ENCODE measurements around the gene ADAM17. TPM values are rescaled to one million over a fixed set of nuclear protein-coding genes. Genes with fewer than 3 reads are reported as not detected.

ADAM17 gene
- total RNA-seq, 2 experiments from 2014 or later, result 14.2 to 15.9 TPM

DNA sequence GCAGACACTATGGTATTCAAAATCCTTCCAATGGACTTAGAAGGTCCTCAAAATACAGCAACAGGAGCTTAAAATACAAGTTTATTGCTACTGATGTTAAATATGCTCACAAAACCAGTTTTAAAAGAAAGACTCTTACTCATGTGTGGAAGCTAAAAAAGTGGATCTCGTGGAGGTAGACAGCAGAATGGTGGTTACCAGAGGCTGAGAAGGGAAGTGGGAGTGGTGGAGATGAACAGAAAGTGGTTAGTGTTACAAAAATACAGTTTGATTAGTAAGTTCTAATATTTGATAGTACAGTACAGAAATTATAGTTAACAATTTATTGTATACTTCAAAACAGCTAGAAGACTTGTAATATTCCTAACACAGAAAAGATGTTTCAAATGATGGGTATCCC is 12.1 kb downstream of the ADAM17 start:
- no peak overlapping the region for H3K4me3 Mint-ChIP-seq
- H3K4me1 Mint-ChIP-seq (ENCODE audit: low read depth), result peaks cover 52% of the 10 kb centered on the region
- ATAC-seq (no peak), DNase-seq (no peak)
- intact Hi-C loops (cut with micrococcal nuclease), result no loop called here
- no peaks in the 10 kb centered on the region for H3K9me3 Mint-ChIP-seq
- peaks cover 15% of the 10 kb centered on the region for H3K36me3 Mint-ChIP-seq (ENCODE audit: low read depth)
- TF ChIP-seq, protein P1, sequence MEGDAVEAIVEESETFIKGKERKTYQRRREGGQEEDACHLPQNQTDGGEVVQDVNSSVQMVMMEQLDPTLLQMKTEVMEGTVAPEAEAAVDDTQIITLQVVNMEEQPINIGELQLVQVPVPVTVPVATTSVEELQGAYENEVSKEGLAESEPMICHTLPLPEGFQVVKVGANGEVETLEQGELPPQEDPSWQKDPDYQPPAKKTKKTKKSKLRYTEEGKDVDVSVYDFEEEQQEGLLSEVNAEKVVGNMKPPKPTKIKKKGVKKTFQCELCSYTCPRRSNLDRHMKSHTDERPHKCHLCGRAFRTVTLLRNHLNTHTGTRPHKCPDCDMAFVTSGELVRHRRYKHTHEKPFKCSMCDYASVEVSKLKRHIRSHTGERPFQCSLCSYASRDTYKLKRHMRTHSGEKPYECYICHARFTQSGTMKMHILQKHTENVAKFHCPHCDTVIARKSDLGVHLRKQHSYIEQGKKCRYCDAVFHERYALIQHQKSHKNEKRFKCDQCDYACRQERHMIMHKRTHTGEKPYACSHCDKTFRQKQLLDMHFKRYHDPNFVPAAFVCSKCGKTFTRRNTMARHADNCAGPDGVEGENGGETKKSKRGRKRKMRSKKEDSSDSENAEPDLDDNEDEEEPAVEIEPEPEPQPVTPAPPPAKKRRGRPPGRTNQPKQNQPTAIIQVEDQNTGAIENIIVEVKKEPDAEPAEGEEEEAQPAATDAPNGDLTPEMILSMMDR (IDR thresholded peaks at IDR 0.05), result no peak
- no peaks in the 10 kb centered on the region for H3K27me3 Mint-ChIP-seq
- peak overlapping the region; percentile 7 for H3K27ac Mint-ChIP-seq
- ChIA-PET CTCF (no interaction called here), POLR2A (interaction anchor here (1.3 kb wide), 1 partner anchor 12 kb away, joined by 4 read pairs; the partner anchor contains the start of gene ADAM17)

DNA sequence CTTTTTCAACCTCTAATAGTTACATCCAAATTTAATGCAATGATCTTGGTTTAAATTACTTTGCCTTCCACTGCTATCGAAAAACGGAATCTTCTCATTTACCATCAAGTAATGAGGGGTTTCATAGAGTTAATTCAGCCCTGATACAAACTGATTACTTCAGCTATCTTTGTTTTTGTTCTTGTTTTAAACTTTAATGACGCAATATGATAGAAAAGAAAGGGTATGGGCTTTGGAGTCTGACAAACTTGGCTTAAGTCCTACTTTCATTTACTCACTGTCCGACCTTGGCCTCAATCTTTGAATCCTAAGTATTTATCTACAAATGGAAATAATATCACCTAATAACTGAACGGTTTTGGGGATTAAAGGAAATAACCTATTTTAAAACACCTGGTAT is 16.1 kb downstream of the ADAM17 start:
- DNase-seq, result no peak
- TF ChIP-seq, protein P1 (IDR thresholded peaks at IDR 0.05), result no peak
- CTCF ChIA-PET, result interaction anchor here (1.0 to 1.1 kb wide), 2 partner anchors 18 to 26 kb away, joined by 3 read pairs; no protein-coding TSS in a partner anchor
- no peak for ATAC-seq
- intact Hi-C loops (cut with micrococcal nuclease), result no loop called here
- peaks cover 18% of the 10 kb centered on the region for H3K36me3 Mint-ChIP-seq (ENCODE audit: low read depth)
- peaks cover 39% of the 10 kb centered on the region for H3K4me1 Mint-ChIP-seq (ENCODE audit: low read depth)
- no peak overlapping the region for H3K27ac Mint-ChIP-seq
- no peaks in the 10 kb centered on the region for H3K9me3 Mint-ChIP-seq
- H3K27me3 Mint-ChIP-seq, result no peaks in the 10 kb centered on the region
- H3K4me3 Mint-ChIP-seq, result no peak overlapping the region
- POLR2A ChIA-PET, result interaction anchor here (0.7 kb wide), 2 partner anchors 8 to 95 kb away, joined by 3 to 4 read pairs; no protein-coding TSS in a partner anchor

DNA sequence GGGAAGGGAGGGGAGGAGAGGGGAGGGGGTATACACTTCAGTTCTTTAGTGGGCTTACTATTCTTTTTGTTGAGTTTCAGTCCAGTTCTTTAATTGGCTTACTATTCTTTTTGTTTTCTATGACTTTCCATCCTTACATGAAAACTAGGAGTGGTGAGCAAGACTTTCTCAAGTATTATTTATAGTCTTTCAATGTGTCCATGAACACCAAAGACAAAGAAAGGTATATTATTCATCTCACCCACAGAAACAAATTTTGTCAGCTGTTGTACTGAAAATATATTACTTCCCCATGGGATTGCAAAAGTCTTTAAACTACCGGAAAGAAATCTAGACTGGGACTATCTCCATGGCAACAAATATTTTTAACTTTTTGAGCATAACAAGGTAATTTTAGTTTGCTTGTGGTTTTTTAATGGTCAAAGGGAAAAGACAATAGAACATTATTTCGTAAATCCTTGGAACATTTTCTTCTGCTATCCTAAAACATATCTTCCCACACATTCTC is 17.6 kb downstream of the ADAM17 start:
- peaks cover 30% of the 10 kb centered on the region for H3K4me1 Mint-ChIP-seq (ENCODE audit: low read depth)
- H3K27ac Mint-ChIP-seq, result peak overlapping the region; percentile 27
- ATAC-seq (no peak), DNase-seq (no peak)
- peaks cover 18% of the 10 kb centered on the region for H3K36me3 Mint-ChIP-seq (ENCODE audit: low read depth)
- no peaks in the 10 kb centered on the region for H3K9me3 Mint-ChIP-seq
- intact Hi-C loops (cut with micrococcal nuclease), result no loop called here
- ChIA-PET CTCF (interaction anchor here (0.7 kb wide), 1 partner anchor 232 kb away, joined by 3 read pairs; no protein-coding TSS in a partner anchor), POLR2A (no interaction called here)
- H3K27me3 Mint-ChIP-seq, result no peaks in the 10 kb centered on the region
- TF ChIP-seq, protein P1 (IDR thresholded peaks at IDR 0.05), result no peak
- H3K4me3 Mint-ChIP-seq, result no peak overlapping the region

DNA sequence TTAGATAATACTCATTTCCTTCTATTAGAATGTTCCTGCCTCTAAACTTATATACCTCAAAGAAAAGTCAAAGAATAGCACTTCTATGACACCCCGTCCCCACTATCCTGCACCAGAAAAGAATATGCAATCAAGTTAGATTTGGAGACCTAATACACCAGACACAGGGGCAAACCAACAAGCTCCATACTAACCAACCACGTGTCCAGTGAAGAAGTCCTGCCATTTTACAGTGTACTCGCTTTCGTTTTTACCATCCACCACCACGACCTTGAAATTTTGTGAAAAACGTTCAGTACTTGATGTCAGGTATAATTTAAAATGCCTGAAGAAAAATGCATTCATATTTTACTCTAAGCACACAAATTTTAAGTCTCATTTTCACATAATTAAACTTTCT is 19.1 kb downstream of the ADAM17 start:
- no peak overlapping the region for H3K4me3 Mint-ChIP-seq
- peaks cover 17% of the 10 kb centered on the region for H3K36me3 Mint-ChIP-seq (ENCODE audit: low read depth)
- no peaks in the 10 kb centered on the region for H3K9me3 Mint-ChIP-seq
- ATAC-seq (no peak), DNase-seq (no peak)
- no peak overlapping the region for H3K27ac Mint-ChIP-seq
- TF ChIP-seq, protein P1 (IDR thresholded peaks at IDR 0.05), result no peak
- no peaks in the 10 kb centered on the region for H3K27me3 Mint-ChIP-seq
- ChIA-PET CTCF (interaction anchor here (1.1 to 2.0 kb wide), 2 partner anchors 11 to 277 kb away, joined by 4 to 6 read pairs; no protein-coding TSS in a partner anchor), POLR2A (interaction anchor here (0.9 kb wide), 1 partner anchor 19 kb away, joined by 3 read pairs; the partner anchor contains the start of gene ADAM17)
- H3K4me1 Mint-ChIP-seq (ENCODE audit: low read depth), result peaks cover 28% of the 10 kb centered on the region
- intact Hi-C loops (cut with micrococcal nuclease), result no loop called here

DNA sequence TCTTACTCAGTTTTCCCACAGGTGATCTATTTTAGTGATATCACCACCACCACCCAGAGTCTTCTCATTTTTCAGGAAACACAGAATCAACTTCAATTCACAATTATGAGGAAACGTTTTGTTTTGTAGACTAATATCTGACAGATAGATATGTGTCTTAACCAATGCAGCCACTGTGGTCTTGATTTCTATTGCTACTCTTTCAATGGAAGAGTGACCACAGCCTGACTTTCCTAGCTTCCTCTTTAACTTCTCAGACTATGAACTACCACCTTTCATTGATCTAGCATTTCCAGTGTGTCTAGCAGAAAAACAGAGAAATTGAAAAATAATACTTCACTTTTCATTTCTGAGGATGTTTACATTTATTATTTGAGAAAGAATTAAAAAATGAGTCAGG is 20.5 kb downstream of the ADAM17 start:
- ChIA-PET CTCF (interaction anchor here (0.9 to 2.0 kb wide), 2 partner anchors 17 to 279 kb away, joined by 3 to 6 read pairs; no protein-coding TSS in a partner anchor), POLR2A (no interaction called here)
- DNase-seq, result no peak
- H3K4me3 Mint-ChIP-seq, result no peak overlapping the region
- no peaks in the 10 kb centered on the region for H3K27me3 Mint-ChIP-seq
- no peaks in the 10 kb centered on the region for H3K9me3 Mint-ChIP-seq
- intact Hi-C loops (cut with micrococcal nuclease), result no loop called here
- peaks cover 27% of the 10 kb centered on the region for H3K4me1 Mint-ChIP-seq (ENCODE audit: low read depth)
- H3K27ac Mint-ChIP-seq, result no peak overlapping the region
- H3K36me3 Mint-ChIP-seq (ENCODE audit: low read depth), result peaks cover 15% of the 10 kb centered on the region
- TF ChIP-seq, protein P1 (IDR thresholded peaks at IDR 0.05), result no peak
- no peak for ATAC-seq

All from activated CD8-positive, alpha-beta T cell treated with anti-CD3 and anti-CD28 coated beads for 36 hours (primary cell).